Middle frontal gyrus (tissue), 1 donor: Measurements from ENCODE around the gene PHACTR3.

Experiments used
- DNase-seq: peaks from one replicate; pipeline ENCODE4 v3.0.0-alpha.2; 2015; ENCODE audit warnings: low spot score; ENCODE audit errors: extremely low spot score

The PHACTR3 gene

GRCh38 chr20:59573837-59574236 lies 30.5 kb upstream of the PHACTR3 start:
- DNase-seq: no peak

GRCh38 chr20:59574308-59574707 lies 30.0 kb upstream of the PHACTR3 start:
- DNase-seq: no peak

- DNase-seq: no peak
Measured at GRCh38 chr20:59575216-59575615, 29.1 kb upstream of the PHACTR3 start.

GRCh38 chr20:59575653-59576052 lies 28.7 kb upstream of the PHACTR3 start:
- no peak for DNase-seq

- DNase-seq: no peak
Measured at GRCh38 chr20:59576216-59576953, 28.0 kb upstream of the PHACTR3 start.

- DNase-seq: no peak
Measured at GRCh38 chr20:59577037-59577808, 27.1 kb upstream of the PHACTR3 start.

GRCh38 chr20:59577809-59578435 lies 26.4 kb upstream of the PHACTR3 start:
- no peak for DNase-seq

- DNase-seq: no peak
Measured at GRCh38 chr20:59578436-59579403, 25.6 kb upstream of the PHACTR3 start.

- DNase-seq: no peak
Measured at GRCh38 chr20:59579404-59580145, 24.8 kb upstream of the PHACTR3 start.

- no peak for DNase-seq
Measured at GRCh38 chr20:59580146-59580946, 24.0 kb upstream of the PHACTR3 start.

GRCh38 chr20:59580991-59581401 lies 23.3 kb upstream of the PHACTR3 start:
- DNase-seq: no peak

- DNase-seq: no peak
Measured at GRCh38 chr20:59581993-59582679, 22.2 kb upstream of the PHACTR3 start.

GRCh38 chr20:59583428-59584277 lies 20.7 kb upstream of the PHACTR3 start:
- no peak for DNase-seq

- no peak for DNase-seq
Measured at GRCh38 chr20:59584278-59584925, 19.9 kb upstream of the PHACTR3 start.

GRCh38 chr20:59585714-59586409 lies 18.5 kb upstream of the PHACTR3 start:
- DNase-seq: no peak

- DNase-seq: no peak
Measured at GRCh38 chr20:59586613-59587012, 17.7 kb upstream of the PHACTR3 start.

GRCh38 chr20:59587570-59587969 lies 16.8 kb upstream of the PHACTR3 start:
- no peak for DNase-seq
